Measurements from ENCODE around the gene PIM3.

The PIM3 gene

GRCh38 chr22:49943771-49944398, 16.7 kb upstream of the PIM3 start:
- no peak for DNase-seq

GRCh38 chr22:49944399-49944891, 16.1 kb upstream of the PIM3 start:
- no peak for DNase-seq

GRCh38 chr22:49945042-49945794, 15.4 kb upstream of the PIM3 start:
- peak; percentile 78 for DNase-seq

DNA sequence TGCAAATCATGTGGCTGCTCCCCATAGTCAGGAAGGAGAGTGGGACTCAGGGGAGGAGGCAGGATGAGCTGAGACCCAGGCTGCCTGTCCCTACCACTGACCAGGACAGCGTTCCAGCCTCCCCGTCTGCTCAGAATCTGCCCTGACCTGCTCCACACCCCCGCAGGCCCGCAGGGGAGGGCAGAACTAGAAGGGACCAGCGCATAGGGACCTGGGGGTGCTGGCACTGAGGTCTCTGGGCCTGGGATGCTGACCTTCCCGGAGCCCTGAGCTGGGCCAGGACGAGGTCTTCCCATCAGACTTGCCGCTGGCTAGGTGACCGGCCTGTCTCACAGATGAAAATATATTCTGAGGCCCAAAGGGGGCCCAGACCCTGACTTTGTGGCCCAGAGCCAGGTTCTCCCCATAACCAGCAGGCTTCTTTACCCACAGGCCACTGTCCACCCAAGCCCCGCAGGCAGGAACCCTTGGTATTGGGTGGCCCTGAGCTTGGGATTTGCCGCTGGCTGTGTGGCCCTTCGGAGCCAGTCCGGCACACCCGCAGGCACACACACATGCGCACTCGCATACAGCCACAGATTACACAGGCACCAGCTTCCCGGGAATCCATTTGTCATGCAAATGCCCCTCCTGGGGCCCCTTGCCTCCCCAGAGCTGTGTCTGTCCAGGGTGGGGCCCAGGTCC, 13.8 kb upstream of the PIM3 start:
- DNase-seq: no peak

GRCh38 chr22:49947296-49947622, 13.3 kb upstream of the PIM3 start:
- no peak for DNase-seq

- no peak for DNase-seq
These were observed 12.2 kb upstream of the PIM3 start for GRCh38 chr22:49948116-49948957.

DNA sequence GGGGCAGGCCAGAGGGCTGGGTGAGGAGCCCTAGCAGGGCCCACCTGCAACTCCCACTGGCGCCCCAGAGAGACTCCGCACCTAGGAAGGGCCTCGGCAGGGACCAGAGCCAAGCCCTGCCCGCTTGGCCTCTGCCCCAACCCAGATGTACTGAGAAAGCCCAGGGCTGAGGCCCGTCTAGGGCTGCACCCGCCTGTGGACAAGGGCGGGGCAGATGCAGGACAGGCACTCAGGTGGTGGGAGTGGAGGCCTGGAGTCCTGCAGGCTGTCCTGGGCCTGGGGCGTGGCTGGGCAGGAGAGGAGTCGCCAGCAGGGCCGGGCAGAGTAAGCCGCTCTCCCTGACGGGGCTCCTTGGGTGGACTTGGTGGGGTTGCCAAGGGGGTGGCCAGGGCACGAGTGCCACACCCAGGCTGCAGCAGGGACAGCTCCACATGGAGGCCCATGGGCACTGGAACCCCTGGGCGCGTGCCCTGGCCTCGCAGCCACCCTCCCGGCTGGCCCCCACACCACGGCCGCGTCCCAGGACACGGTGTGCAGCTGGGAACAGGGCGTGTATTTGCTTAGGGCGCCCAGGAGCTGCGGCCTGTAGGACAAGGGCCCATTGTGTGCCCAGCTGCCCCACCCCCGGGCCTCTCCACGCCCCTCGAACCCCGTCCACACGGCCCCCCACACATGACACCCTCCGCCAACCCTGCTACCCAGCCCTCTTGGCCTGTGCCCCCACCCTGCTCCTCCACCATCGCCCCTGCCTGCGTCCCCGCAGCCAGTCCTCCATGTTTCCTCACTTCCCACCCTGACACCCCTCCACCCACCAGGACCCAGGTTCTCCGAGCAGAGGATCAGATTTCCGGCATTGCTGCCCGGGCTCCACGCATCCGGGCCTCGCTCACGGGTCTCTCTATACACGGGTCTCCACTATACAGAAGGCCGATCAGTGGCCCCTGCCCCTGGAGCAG, 11.3 kb upstream of the PIM3 start:
- no peak for DNase-seq

DNA sequence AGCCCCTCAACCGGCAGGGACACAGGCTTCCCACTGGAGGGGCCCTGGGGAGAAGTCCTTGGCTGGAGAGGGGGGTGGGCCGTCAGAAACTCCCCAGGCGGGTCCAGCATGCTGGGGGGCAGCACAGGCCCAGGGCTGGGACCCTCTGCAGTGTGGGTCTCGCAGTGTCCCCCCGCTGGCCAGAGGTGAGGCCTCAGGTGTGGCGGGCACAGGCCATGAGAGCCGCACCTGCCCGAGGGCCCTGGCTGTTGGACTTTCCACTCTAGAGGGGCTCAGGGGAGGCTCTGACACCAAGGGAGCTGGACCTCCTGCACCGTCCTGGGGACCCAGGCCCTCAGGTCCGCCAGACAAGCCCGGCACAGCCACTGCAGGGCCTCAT, 10.7 kb upstream of the PIM3 start:
- DNase-seq: no peak

GRCh38 chr22:49950396-49950994, 10.1 kb upstream of the PIM3 start:
- DNase-seq: no peak

- no peak for DNase-seq
These were observed 9.4 kb upstream of the PIM3 start for GRCh38 chr22:49951000-49951677.

- DNase-seq: no peak
These were observed 8.9 kb upstream of the PIM3 start for GRCh38 chr22:49951678-49951985.

DNA sequence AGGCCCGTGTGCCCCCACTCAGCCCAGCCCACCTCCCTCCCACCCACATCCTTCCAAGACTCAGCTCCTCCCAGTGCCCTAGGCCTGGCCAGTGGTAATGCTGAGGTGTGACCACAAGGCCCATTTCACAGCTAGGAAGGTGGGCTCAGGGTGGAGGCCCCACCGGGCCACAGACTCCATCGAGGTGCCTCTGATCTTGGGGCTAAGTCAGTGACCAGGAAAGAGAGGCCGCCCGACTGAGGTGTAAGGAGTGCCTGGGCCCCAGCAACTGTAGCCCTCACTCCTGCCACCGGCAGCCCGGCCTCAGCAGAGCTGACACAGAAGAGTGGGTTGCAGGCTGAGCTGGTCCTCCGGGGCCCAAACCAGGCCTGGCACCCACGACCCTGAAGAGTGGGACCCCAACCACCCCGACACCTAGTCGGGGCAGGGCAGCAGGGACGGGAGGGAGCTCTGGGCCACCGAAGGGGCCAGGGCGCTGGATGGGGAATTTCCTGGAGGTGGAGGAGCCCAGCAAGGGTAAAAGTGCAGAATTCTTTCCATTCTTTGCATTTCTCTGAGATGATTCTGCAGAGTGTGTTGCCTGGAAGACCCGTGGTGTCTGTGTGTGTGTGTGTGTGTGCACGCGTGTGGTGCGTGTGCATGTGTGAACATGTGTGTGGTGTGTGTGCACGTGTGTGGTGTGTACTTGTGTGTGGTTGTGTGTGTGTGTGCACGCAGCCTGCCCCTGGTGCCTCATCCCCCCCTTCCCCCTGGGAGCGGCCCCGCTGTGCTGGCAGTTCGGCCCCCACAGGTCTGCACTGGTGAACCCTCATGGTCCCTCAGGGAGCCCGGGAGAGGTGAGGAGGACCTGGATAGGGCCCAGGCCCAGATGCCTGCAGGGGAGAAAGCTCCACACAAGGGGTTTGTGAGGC, 8.3 kb upstream of the PIM3 start:
- no peak for DNase-seq

GRCh38 chr22:49953027-49953679, 7.4 kb upstream of the PIM3 start:
- DNase-seq: no peak

- DNase-seq: no peak
These were observed 6.8 kb upstream of the PIM3 start for GRCh38 chr22:49953680-49954344.

DNA sequence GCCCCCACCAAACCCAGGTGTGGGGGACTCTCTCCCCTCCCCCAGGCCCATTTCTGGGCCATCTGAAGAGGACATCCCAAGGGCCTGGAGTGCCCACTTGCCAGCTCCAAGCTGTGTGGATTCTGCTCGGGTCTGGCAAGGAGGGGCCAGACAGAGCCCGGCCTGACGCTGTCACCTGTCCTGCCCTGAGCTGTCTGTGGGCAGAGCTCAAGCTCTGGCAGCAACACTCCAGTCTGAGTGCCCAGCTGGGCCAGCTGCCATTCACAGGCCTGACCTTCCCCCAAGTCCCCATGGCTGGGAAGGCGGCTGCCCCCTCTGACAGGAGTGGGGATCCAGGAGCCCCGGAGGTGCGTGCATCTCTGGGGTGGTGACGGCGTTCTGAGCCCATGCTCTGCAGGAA, 6.2 kb upstream of the PIM3 start:
- DNase-seq: no peak

DNA sequence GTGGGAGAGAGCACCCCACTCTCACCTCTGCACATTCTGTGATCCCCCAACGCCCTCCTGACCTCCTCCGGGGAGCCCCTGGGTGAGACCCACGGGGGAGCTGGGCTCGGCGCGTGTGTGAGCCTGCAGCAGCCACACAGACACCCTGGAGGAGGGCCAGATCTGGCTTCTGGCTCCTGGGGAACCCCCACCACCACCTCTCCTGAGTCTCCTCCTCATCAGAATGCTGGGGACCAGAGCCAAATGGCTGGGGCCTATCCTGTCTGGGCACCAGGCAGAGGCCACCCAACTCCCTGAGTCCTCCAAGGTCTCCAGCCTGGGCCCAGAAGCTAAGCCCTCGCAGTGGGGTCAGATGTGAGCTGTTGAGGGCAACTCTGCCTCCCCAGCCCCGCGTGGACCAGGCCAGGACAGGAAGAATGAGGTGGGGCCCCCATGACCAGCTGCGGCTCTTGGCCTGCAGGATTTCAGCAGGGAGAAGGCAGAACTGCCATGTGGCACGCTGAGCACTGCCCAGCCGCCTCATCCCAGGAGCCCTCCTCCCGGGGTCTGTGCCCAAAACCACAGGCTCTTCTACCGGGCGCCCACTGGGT, 5.5 kb upstream of the PIM3 start:
- DNase-seq: no peak

DNA sequence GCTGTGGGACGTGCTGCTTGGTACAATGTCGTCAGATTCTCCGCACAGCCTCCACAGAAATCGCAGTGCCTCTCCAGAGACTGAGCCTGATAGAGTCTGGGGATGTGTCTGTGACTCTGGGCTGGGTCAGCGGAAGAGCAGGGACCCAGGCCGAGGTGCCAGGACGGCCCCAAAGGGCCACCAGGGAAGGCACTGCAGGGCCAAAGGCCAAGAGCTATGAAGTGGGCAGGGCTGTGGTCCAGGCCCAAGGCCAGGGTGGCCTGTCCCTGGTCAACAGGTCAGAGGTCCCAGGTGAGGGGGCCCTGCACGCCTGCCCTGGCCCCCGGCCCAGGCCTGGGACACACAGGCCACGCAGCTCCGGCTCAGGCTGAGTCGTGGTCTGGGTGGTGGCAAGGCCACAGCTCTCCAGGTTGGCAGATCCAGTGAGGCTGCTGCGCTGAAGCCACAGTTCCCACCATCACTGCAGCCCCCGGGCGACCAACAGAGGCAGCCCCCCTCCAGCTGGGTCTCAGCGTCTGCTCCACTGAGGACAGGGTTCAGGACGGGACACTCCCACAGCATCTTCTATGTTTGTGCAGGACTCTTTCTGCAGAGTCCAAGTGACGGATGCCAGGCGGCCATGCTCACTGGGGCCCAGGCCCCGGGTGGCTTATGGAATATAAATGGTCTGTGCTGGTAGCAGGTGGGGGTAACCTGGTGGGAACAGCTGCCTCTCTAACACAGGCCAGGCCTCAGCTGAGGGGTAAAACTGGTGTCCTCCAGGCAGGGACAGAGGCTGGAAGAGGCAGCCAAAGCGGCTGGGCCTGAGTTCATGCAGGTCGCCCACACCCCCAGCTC, 4.8 kb upstream of the PIM3 start:
- DNase-seq: no peak

GRCh38 chr22:49956418-49956770, 4.2 kb upstream of the PIM3 start:
- DNase-seq: no peak

All from NCI-H1694 treated with DMSO at 0.1 percent for 48 hours (cell line).